GM06990 (cell line): ENCODE measurements around the gene FASTKD1.

Experiments used
- DNase-seq: peaks from one replicate; pipeline ENCODE4 v3.0.0-alpha.2; 2011; ENCODE audit not compliant: insufficient read length; ENCODE audit errors: extremely low read depth
- H3K27me3 ChIP-seq: replicated peaks from 2 replicates; pipeline ENCODE4 v1.6.0; 2011; ENCODE audit warnings: low read length; ENCODE audit not compliant: control insufficient read depth, insufficient read depth
- H3K36me3 ChIP-seq: 2 replicates; pipeline ENCODE4 v1.5.1; 2011; ENCODE audit warnings: low read length; ENCODE audit not compliant: control insufficient read depth, insufficient read depth
- H3K4me3 ChIP-seq: replicated peaks from 2 replicates; pipeline ENCODE4 v1.5.1; 2011; ENCODE audit warnings: low read depth, mild to moderate bottlenecking, control low read depth, low read length
- TF ChIP-seq, protein P1 (sequence below): IDR thresholded peaks from 2 replicates; pipeline ENCODE4 v1.5.1; 2011; ENCODE audit warnings: low read length, control low read depth, mild to moderate bottlenecking, inconsistent platforms; ENCODE audit not compliant: insufficient read depth, poor library complexity, severe bottlenecking

The FASTKD1 gene

DNA sequence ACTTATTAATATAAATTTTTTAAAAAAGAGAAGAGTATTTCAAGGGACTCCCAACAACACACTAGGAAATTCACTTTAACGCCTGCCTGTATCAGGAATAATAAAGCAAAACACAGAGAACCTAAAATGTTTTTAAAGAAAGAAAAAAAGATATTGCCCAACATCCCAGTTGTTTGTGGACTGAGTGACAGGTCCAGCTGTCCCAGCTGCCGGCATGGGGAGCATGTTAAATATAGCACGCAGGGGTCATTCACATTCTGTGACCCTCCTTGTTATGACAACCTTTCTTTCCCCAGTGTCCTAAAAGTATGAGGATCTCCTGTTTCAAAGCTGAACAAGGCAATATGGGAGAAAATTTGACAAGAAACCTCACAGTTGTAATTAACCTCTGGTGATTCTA, 59.7 kb downstream of the FASTKD1 start:
- H3K27me3 ChIP-seq: no peaks in the 10 kb centered on the region
- DNase-seq: no peak
- no peaks in the 10 kb centered on the region for H3K36me3 ChIP-seq
- no peak overlapping the region for H3K4me3 ChIP-seq
- TF ChIP-seq, protein P1, sequence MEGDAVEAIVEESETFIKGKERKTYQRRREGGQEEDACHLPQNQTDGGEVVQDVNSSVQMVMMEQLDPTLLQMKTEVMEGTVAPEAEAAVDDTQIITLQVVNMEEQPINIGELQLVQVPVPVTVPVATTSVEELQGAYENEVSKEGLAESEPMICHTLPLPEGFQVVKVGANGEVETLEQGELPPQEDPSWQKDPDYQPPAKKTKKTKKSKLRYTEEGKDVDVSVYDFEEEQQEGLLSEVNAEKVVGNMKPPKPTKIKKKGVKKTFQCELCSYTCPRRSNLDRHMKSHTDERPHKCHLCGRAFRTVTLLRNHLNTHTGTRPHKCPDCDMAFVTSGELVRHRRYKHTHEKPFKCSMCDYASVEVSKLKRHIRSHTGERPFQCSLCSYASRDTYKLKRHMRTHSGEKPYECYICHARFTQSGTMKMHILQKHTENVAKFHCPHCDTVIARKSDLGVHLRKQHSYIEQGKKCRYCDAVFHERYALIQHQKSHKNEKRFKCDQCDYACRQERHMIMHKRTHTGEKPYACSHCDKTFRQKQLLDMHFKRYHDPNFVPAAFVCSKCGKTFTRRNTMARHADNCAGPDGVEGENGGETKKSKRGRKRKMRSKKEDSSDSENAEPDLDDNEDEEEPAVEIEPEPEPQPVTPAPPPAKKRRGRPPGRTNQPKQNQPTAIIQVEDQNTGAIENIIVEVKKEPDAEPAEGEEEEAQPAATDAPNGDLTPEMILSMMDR: no peak

- no peak overlapping the region for H3K4me3 ChIP-seq
- TF ChIP-seq, protein P1: no peak
These were observed 60.6 kb downstream of the FASTKD1 start for GRCh38 chr2:169513094-169513493.

DNA sequence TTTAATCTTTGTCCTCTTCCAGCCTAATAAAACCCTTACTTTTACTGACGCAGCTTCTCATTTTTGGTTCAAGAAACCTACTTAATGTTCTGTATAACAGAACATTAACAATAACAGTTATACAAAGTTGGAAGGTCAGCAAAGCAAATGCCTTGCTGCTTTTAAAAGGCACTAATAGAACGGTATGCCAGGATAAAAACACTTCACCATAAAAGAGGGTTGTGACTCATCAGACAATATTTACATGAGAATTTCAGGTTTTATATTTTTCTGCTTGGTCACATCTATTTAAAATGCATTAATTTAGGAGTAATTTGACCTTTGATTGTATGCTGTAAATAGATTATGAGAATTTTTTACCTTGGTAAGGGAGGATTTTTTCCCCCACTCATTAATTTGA, 61.1 kb downstream of the FASTKD1 start:
- Histone ChIP-seq H3K27me3 (no peaks in the 10 kb centered on the region), H3K36me3 (no peaks in the 10 kb centered on the region), H3K4me3 (no peak overlapping the region)
- TF ChIP-seq, protein P1: no peak
- no peak for DNase-seq

More at GRCh38 chr2:169513094-169513493, 60.6 kb downstream of the FASTKD1 start:
- no peaks in the 10 kb centered on the region for H3K27me3 ChIP-seq
- no peaks in the 10 kb centered on the region for H3K36me3 ChIP-seq
- DNase-seq: no peak

GRCh38 chr2:169511818-169512217, 61.8 kb downstream of the FASTKD1 start:
- no peak for DNase-seq
- TF ChIP-seq, protein P1: no peak
- no peak overlapping the region for H3K4me3 ChIP-seq
- H3K27me3 ChIP-seq: no peaks in the 10 kb centered on the region
- no peaks in the 10 kb centered on the region for H3K36me3 ChIP-seq

DNA sequence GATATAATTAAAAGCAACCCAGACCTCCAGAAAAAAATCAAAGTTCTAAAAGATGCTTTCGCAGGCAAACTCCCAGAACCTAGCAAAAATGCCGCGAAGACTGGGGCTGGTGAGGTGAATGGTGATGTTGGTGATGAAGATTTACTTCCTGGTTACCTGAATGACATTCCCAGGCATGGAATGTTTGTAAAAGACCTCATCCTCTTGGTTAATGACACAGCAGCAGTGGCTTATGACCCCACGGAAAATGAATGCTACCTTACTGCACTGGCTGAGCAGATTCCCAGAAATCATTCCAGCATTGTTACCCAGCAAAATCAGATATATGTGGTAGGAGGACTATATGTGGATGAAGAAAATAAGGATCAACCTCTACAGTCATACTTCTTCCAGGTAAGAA, 63.2 kb downstream of the FASTKD1 start:
- DNase-seq: no peak
- no peaks in the 10 kb centered on the region for H3K27me3 ChIP-seq
- TF ChIP-seq, protein P1: no peak

DNA sequence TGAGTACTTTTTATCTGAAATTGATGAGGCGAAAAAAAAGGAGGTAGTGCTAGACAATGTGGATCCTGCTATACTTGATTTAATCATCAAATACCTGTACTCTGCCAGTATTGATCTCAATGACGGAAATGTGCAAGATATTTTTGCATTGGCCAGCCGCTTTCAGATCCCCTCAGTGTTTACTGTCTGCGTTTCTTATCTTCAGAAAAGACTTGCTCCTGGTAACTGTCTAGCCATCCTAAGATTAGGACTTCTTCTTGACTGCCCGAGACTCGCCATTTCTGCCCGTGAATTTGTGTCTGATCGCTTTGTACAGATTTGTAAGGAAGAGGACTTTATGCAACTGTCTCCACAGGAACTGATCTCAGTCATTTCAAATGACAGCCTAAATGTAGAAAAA, 63.7 kb downstream of the FASTKD1 start:
- no peak for DNase-seq
- Histone ChIP-seq H3K27me3 (no peaks in the 10 kb centered on the region), H3K36me3 (no peaks in the 10 kb centered on the region), H3K4me3 (no peak overlapping the region)
- TF ChIP-seq, protein P1: no peak

More for the DNA sequence above, 63.2 kb downstream of the FASTKD1 start:
- Histone ChIP-seq H3K4me3 (no peak overlapping the region), H3K36me3 (no peaks in the 10 kb centered on the region)
